ENCODE data around the gene ADCY10. TPM values are rescaled to one million over a fixed set of nuclear protein-coding genes. Genes with fewer than 3 reads are reported as not detected.
"Not testable (repeated sequence)": the region's sequence is repeated elsewhere in the genome, so short reads cannot be mapped to it uniquely, and the experiment has no call there.

Gene ADCY10
- total RNA-seq, 2 donors from 2014 or later, result 0.35 TPM; not detected in 1

DNA sequence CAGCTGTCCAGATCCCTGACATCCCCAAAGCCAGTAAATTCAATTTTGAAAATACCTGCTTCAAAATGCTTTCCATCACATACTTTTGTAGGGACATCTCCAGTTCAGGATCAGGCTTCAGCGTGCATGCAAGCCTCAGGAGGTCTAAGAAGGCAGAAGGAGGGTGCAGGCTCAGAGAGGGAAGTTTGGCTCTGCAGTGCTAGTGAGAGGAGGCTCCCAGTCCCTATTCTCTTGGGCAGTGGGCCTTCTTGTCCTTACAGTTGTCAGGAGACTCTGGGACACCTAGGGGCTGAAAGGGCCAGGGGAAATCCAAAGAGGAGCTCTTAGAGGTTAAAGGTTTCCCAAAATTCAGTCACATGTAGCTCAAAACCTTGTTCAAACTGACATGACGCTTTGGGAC is 20.1 kb downstream of the ADCY10 start:
- TF ChIP-seq, protein P1, sequence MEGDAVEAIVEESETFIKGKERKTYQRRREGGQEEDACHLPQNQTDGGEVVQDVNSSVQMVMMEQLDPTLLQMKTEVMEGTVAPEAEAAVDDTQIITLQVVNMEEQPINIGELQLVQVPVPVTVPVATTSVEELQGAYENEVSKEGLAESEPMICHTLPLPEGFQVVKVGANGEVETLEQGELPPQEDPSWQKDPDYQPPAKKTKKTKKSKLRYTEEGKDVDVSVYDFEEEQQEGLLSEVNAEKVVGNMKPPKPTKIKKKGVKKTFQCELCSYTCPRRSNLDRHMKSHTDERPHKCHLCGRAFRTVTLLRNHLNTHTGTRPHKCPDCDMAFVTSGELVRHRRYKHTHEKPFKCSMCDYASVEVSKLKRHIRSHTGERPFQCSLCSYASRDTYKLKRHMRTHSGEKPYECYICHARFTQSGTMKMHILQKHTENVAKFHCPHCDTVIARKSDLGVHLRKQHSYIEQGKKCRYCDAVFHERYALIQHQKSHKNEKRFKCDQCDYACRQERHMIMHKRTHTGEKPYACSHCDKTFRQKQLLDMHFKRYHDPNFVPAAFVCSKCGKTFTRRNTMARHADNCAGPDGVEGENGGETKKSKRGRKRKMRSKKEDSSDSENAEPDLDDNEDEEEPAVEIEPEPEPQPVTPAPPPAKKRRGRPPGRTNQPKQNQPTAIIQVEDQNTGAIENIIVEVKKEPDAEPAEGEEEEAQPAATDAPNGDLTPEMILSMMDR (IDR thresholded peaks at IDR 0.05), result no peak
- no peaks in the 10 kb centered on the region for H3K9me3 ChIP-seq
- no peak for DNase-seq (ENCODE audit: low spot score)
- no peak overlapping the region for H3K27ac ChIP-seq
- no peaks in the 10 kb centered on the region for H3K36me3 ChIP-seq
- no peak overlapping the region for H3K4me3 ChIP-seq
- H3K27me3 ChIP-seq, result no peaks in the 10 kb centered on the region
- no peaks in the 10 kb centered on the region for H3K4me1 ChIP-seq

DNA sequence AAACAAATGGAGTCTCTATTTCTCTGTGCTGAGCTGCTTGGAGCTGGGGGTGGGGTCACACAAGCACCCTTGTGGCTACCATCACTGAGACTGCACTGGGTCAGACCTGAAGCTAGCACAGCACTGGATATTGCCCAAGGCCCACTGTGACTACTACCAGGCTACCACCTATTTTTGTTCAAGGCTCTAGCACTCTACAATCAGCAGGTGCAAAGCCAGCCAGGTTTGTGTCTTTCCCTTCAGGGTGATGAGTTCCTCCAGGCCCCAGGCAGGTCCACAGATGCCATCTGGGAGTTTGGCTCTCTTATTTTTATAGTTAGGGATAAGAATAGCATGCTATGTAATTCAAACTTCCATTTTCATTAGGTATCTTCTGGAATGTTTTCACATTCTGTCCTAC is 23.5 kb downstream of the ADCY10 start:
- no peak for DNase-seq (ENCODE audit: low spot score)
- Histone ChIP-seq H3K27ac (no peak overlapping the region), H3K36me3 (no peaks in the 10 kb centered on the region), H3K4me1 (no peaks in the 10 kb centered on the region), H3K9me3 (no peaks in the 10 kb centered on the region), H3K4me3 (no peak overlapping the region), H3K27me3 (no peaks in the 10 kb centered on the region)
- TF ChIP-seq, protein P1 (IDR thresholded peaks at IDR 0.05), result no peak

DNA sequence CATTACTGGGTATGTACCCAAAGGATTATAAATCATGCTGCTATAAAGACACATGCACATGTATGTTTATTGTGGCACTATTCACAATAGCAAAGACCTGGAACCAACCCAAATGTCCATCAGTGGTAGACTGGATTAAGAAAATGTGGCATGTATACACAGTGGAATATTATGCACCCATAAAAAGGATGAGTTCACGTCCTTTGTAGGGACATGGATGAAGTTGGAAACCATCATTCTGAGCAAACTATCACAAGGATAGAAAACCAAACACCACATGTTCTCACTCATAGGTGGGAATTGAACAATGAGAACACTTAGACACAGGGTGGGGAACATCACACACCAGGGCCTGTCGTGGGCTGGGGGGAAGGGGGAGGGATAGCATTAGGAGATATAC is 26.7 kb downstream of the ADCY10 start:
- not testable (repeated sequence) for H3K27me3 ChIP-seq; H3K4me1 ChIP-seq; H3K9me3 ChIP-seq; H3K4me3 ChIP-seq; H3K27ac ChIP-seq; DNase-seq (ENCODE audit: low spot score); H3K36me3 ChIP-seq

DNA sequence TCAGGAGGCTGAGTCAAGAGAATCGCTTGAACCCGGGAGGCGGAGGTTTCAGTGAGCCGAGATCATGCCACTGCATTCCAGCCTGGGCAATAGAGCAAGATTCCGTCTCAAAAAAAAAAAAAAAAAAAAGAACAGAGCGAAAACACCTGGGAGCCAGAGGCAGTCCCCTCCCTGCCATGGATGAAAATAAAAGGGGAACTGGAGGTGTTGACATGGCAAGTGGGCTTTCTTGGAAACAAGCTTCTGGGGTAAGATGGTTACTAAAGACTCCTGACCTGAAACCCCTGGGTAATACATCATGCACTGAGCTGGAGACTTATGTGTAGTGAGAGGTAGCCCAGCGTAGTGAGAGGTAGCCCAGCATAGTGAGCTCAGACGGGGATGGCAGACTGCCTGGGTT is 31.6 kb downstream of the ADCY10 start:
- H3K27ac ChIP-seq, result no peak overlapping the region
- H3K4me1 ChIP-seq, result no peaks in the 10 kb centered on the region
- H3K36me3 ChIP-seq, result no peaks in the 10 kb centered on the region
- no peak overlapping the region for H3K4me3 ChIP-seq
- TF ChIP-seq, protein P1 (IDR thresholded peaks at IDR 0.05), result no peak
- no peaks in the 10 kb centered on the region for H3K9me3 ChIP-seq
- H3K27me3 ChIP-seq, result no peaks in the 10 kb centered on the region
- no peak for DNase-seq (ENCODE audit: low spot score)

DNA sequence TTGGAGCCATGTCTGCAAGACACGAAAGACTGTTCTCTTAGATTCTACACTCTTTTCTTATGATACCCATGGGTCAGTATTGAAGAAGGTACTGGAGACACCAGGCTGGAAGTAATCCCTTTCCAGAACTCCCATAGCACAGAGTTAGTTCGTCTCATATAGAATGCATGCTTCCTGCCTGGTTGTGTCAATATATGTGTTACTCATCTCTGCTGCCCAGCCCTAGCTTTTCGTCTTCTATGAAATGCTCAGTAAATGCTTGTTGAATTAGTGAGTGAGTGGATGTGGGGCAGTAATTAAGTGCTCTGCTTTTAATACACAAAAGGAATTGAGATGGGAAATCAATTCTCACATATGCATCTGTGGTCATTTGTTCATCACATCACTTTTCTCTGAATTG is 32.1 kb downstream of the ADCY10 start:
- H3K27me3 ChIP-seq, result no peaks in the 10 kb centered on the region
- TF ChIP-seq, protein P1 (IDR thresholded peaks at IDR 0.05), result no peak
- H3K9me3 ChIP-seq, result no peaks in the 10 kb centered on the region
- DNase-seq (ENCODE audit: low spot score), result no peak
- H3K27ac ChIP-seq, result no peak overlapping the region
- H3K36me3 ChIP-seq, result no peaks in the 10 kb centered on the region
- H3K4me1 ChIP-seq, result no peaks in the 10 kb centered on the region
- H3K4me3 ChIP-seq, result no peak overlapping the region

DNA sequence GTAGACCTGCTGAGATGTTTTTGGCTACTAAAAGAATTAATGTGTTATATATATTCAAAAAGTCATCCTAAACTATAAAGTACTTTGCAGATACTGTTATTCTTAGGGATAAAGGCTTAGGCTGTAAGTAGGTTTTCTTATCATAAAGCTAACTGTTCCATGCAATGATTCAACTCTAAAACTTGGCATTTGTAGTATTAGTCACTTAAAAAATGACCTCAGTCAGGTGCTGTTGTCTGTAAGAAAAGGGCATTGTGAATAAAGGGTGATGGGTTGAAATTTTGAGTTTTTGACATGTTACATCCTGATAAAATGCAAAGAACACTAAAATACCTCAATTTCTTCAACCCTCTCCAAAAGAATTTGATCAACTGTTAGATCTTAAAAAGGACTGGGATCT is 32.9 kb downstream of the ADCY10 start:
- H3K36me3 ChIP-seq, result no peaks in the 10 kb centered on the region
- H3K27me3 ChIP-seq, result no peaks in the 10 kb centered on the region
- H3K4me1 ChIP-seq, result no peaks in the 10 kb centered on the region
- TF ChIP-seq, protein P1 (IDR thresholded peaks at IDR 0.05), result no peak
- H3K9me3 ChIP-seq, result no peaks in the 10 kb centered on the region
- no peak overlapping the region for H3K4me3 ChIP-seq
- no peak overlapping the region for H3K27ac ChIP-seq
- DNase-seq (ENCODE audit: low spot score), result no peak

All from right atrium auricular region (tissue), 2 donors.